CD14-positive monocyte (primary cell): ENCODE measurements around the gene MADD. TPM values are rescaled to one million over a fixed set of nuclear protein-coding genes. Genes with fewer than 3 reads are reported as not detected.
A peak's percentile ranks its signal among the peaks of the same experiment; 100 is the strongest.

Experiments used
- DNase-seq, 3 donors: peaks; one replicate each; pipeline ENCODE4 v3.0.0-alpha.2; 2011 to 2022
- H2AFZ ChIP-seq: 2 replicates; pipeline ENCODE4 v1.6.0; 2012; ENCODE audit warnings: mild to moderate bottlenecking, low read depth, low read length, inconsistent platforms; ENCODE audit not compliant: insufficient read depth, poor library complexity, severe bottlenecking
- H3K27ac ChIP-seq, 2 donors: 1 replicate in 1 of 2; 2 replicates in 1 of 2; pipeline ENCODE4 v1.5.1; 2012 to 2013; ENCODE audit warnings: low read length in 2 of 2, control low read depth in 1 of 2, inconsistent platforms in 1 of 2, low read depth in 1 of 2, mild to moderate bottlenecking in 1 of 2
- H3K27me3 ChIP-seq, 2 donors: one replicate each; pipeline versions ENCODE4 v1.6.0 to v1.6.1; 2011 to 2013; ENCODE audit warnings: low read length in 2 of 2; ENCODE audit not compliant: control insufficient read depth in 2 of 2, insufficient read depth in 2 of 2
- H3K36me3 ChIP-seq, 2 donors: replicated peaks in 1 of 2; 1 replicate in 1 of 2; 2 replicates in 1 of 2; pipeline versions ENCODE4 v1.5.1 to v1.6.1; 2012 to 2013; ENCODE audit warnings: low read length in 2 of 2, control low read depth in 1 of 2, inconsistent platforms in 1 of 2, mild to moderate bottlenecking in 1 of 2; ENCODE audit not compliant: insufficient read depth in 2 of 2, control insufficient read depth in 1 of 2
- H3K4me1 ChIP-seq, 2 donors: 1 replicate in 1 of 2; 2 replicates in 1 of 2; pipeline versions ENCODE4 v1.5.1 to v1.6.1; 2012 to 2013; ENCODE audit warnings: low read length in 2 of 2, control low read depth in 1 of 2, inconsistent platforms in 1 of 2, mild to moderate bottlenecking in 1 of 2, moderate library complexity in 1 of 2; ENCODE audit not compliant: insufficient read depth in 2 of 2, control insufficient read depth in 1 of 2
- H3K4me2 ChIP-seq: replicated peaks from 2 replicates; pipeline ENCODE3; 2012; ENCODE audit warnings: low read length, moderate library complexity, mild to moderate bottlenecking; ENCODE audit not compliant: poor library complexity, severe bottlenecking; ENCODE audit errors: extremely low read depth
- H3K4me3 ChIP-seq, 3 experiments: fragments of 200-600 bp in 1 of 3; sonication (generic) in 1 of 3; replicated peaks in 1 of 3; 1 replicate in 2 of 3; 2 replicates in 1 of 3; pipeline ENCODE4 v1.5.1; 2011 to 2013; ENCODE audit warnings: low read length in 3 of 3, mild to moderate bottlenecking in 3 of 3, control low read depth in 2 of 3, low read depth in 2 of 3, inconsistent platforms in 1 of 3, moderate library complexity in 1 of 3
- H3K79me2 ChIP-seq: 2 replicates; pipeline ENCODE4 v1.6.0; 2012; ENCODE audit warnings: mild to moderate bottlenecking, control low read depth, inconsistent platforms, low read length, moderate library complexity; ENCODE audit not compliant: insufficient read depth
- H3K9ac ChIP-seq: 2 replicates; pipeline ENCODE4 v1.6.0; 2017; ENCODE audit warnings: low read length, mild to moderate bottlenecking; ENCODE audit not compliant: insufficient read depth, poor library complexity, severe bottlenecking
- H3K9me3 ChIP-seq, 2 donors: replicated peaks in 1 of 2; 1 replicate in 1 of 2; 2 replicates in 1 of 2; pipeline versions ENCODE4 v1.5.1 to v1.6.1; 2012 to 2013; ENCODE audit warnings: low read length in 2 of 2, control low read depth in 1 of 2; ENCODE audit not compliant: control insufficient read depth in 1 of 2, insufficient read depth in 1 of 2
- H4K20me1 ChIP-seq: 2 replicates; pipeline ENCODE4 v1.6.0; 2012; ENCODE audit warnings: mild to moderate bottlenecking, low read length, control low read depth, moderate library complexity; ENCODE audit not compliant: insufficient read depth
- H3K27ac Mint-ChIP-seq, 7 donors: one replicate each; pipeline ENCODE4 v1.8.0; 2020; ENCODE audit warnings: mild to moderate bottlenecking in 7 of 7, mixed read lengths in 7 of 7, moderate library complexity in 6 of 7, inconsistent platforms in 2 of 7
- H3K27me3 Mint-ChIP-seq, 3 donors: one replicate each; pipeline ENCODE4 v1.8.0; 2021 to 2022; ENCODE audit warnings: low read depth in 3 of 3, mild to moderate bottlenecking in 3 of 3, mixed read lengths in 3 of 3, moderate library complexity in 3 of 3, inconsistent platforms in 1 of 3
- H3K36me3 Mint-ChIP-seq, 2 donors: one replicate each; pipeline ENCODE4 v1.8.0; 2020; ENCODE audit warnings: mixed read lengths in 2 of 2, inconsistent platforms in 1 of 2, mild to moderate bottlenecking in 1 of 2
- H3K4me1 Mint-ChIP-seq: one replicate; pipeline ENCODE4 v1.8.0; 2020; ENCODE audit warnings: mild to moderate bottlenecking, mixed read lengths
- H3K4me3 Mint-ChIP-seq, 2 donors: one replicate each; pipeline ENCODE4 v1.8.0; 2020; ENCODE audit warnings: mild to moderate bottlenecking in 2 of 2, mixed read lengths in 2 of 2, moderate library complexity in 1 of 2
- H3K9me3 Mint-ChIP-seq, 7 donors: one replicate each; pipeline ENCODE4 v1.8.0; 2020 to 2022; ENCODE audit warnings: mixed read lengths in 7 of 7, mild to moderate bottlenecking in 6 of 7, moderate library complexity in 6 of 7, inconsistent platforms in 2 of 7
- CTCF ChIP-seq: fragments of 200-600 bp; IDR thresholded peaks from one replicate; pipeline ENCODE4 v1.8.0; 2022; ENCODE audit warnings: antibody characterized with exemption, mild to moderate bottlenecking
- WGBS: methylation state at CpG from one replicate; pipeline ENCODE4 v1.1.5; 2013; ENCODE audit warnings: missing lambda C conversion rate; ENCODE audit not compliant: insufficient coverage; 5-methylcytosine and 5-hydroxymethylcytosine counted together
- intact Hi-C, 2 donors: fragments of 100-400 bp; cut with micrococcal nuclease; formaldehyde crosslinking; loops; one replicate each; pipeline versions ENCODE4 v1.15.0 to v1.15.1; 2023
- polyA plus RNA-seq, 3 donors: library from polyadenylated mRNA; depleted of rRNA in 1 of 3; unstranded in 2 of 3; stranded (reverse) in 1 of 3; fragments of 300-500 nt in 2 of 3; fragments of >200 nt in 1 of 3; fragmentation: Illumina TruSeq in 2 of 3; gene quantifications; 1 replicate in 2 of 3; 2 replicates in 1 of 3; pipeline ENCODE4 v1.2.3, GENCODE V29; 2012 to 2021

Gene MADD
- polyA plus RNA-seq, 3 donors = 6.4 to 58.1 (median 12.2) TPM

GRCh38 chr11:47258317-47258902 is 11.5 kb upstream of the MADD start:
- WGBS = 46% methylated on average over 6 of the region's 11 CpGs
- Histone ChIP-seq H3K4me1 (peaks cover 36 to 49% of the 10 kb centered on the region in 2 donors), H3K4me3 (peak overlapping the region in 2 of 3 experiments; percentile 26 to 62)

More at GRCh38 chr11:47258317-47258902, 11.5 kb upstream of the MADD start:
- Histone ChIP-seq H4K20me1 (no peaks in the 10 kb centered on the region), H3K9me3 (no peaks in the 10 kb centered on the region), H3K79me2 (no peaks in the 10 kb centered on the region), H3K36me3 (no peaks in the 10 kb centered on the region), H3K27me3 (no peaks in the 10 kb centered on the region), H3K4me2 (peak overlapping the region; percentile 71), H2AFZ (peak overlapping the region; percentile 81), H3K27ac (no peak overlapping the region), H3K9ac (peak overlapping the region; percentile 45)
- DNase-seq = no peak
- no peak for TF ChIP-seq CTCF
- H3K27me3 Mint-ChIP-seq = peaks cover 0 to 2% (median 1%) of the 10 kb centered on the region in 3 donors
- intact Hi-C loops = no loop called here
- peak overlapping the region; percentile 58 to 85 for H3K4me3 Mint-ChIP-seq
- peaks cover 0 to 4% of the 10 kb centered on the region in 2 donors for H3K36me3 Mint-ChIP-seq
- H3K4me1 Mint-ChIP-seq = peaks cover 50% of the 10 kb centered on the region
- H3K9me3 Mint-ChIP-seq = no peaks in the 10 kb centered on the region
- peak overlapping the region in 5 of 7 donors; percentile 40 to 85 (median 70) for H3K27ac Mint-ChIP-seq
